ENCODE data around the gene CCN6.

- TF ChIP-seq POLR2A (IDR thresholded peaks at IDR 0.05) (no peak), CTCF (IDR thresholded peaks at IDR 0.05) (no peak)
Observed at GRCh38 chr6:112117554-112117953, 63.6 kb downstream of the CCN6 start.

Data from tibial nerve (tissue), 3 donors.